HG03354 (cell line): ENCODE results near the gene DHCR7.

ENCODE experiments used
- ATAC-seq: cut with Tn5 transposase; IDR thresholded peaks from one replicate; pipeline ENCODE4 v1.9.1; 2021; ENCODE audit warnings: mild to moderate bottlenecking; ENCODE audit not compliant: unreplicated experiment, poor library complexity, severe bottlenecking

Gene DHCR7

GRCh38 chr11:71391796-71392195, 56.4 kb downstream of the DHCR7 start:
- no peak for ATAC-seq

GRCh38 chr11:71391352-71391751, 56.8 kb downstream of the DHCR7 start:
- ATAC-seq = no peak

DNA sequence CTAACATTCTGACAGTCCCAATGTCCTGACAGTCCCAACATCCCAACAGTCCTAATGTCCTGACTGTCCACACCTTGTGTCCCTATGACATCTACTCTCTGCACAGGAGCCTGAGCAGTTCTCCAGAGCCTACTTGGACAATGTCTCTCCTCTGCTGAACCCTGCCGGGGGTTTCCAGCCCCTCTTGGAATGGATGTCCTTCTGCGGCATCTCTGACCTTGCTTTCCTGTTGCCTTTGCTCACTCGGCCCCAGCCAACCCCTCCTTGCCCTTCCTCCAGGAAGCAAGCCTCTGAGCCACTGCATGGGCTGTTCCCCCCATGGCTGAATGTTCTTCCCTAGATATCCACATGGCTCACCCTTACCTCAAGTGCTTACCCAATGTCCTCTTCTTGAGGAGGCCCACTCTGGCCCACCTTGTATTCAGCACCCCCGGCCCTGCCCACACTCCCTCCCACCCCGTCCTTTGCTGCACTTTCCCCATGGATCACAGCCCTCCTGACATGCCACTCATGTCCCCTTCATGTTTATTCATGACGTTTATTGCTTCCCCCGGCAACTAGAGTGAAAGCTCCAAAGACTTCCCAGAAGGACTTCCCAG, 59.5 kb downstream of the DHCR7 start:
- ATAC-seq = no peak

DNA sequence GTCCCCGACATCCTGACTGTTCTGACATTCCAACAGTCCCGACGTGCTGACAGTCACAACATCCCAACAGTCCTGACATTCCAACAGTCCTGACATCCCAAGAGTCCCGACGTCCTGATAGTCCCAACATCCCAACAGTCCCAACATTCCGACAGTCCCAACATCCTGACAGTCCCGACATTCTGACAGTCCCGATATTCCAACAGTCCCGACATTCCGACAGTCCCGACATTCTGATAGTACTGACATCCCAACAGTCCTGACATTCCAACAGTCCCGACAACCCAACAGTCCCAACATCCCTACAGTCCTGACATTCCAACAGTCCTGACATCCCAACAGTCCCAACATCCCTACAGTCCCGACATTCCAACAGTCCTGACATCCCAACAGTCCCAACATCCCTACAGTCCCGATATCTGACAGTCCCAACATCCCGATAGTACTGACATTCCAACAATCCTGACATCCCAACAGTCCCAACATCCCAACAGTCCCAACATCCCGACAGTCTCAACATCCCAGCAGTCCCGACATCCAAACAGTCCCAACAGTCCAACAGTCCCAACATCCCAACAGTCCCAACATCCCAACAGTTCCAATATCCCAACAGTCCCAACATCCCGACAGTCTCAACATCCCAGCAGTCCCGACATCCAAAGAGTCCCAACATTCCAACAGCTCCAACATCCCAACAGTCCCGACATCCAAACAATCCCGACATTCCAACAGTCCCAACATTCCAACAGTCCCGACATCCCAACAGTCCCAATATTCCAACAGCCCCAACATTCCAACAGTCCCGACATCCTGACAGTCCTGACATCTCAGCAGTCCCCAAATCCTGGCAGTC, 60.2 kb downstream of the DHCR7 start:
- no peak for ATAC-seq

- ATAC-seq = no peak
Observed at GRCh38 chr11:71387200-71387599, 61.0 kb downstream of the DHCR7 start.

GRCh38 chr11:71386202-71386601, 62.0 kb downstream of the DHCR7 start:
- no peak for ATAC-seq

DNA sequence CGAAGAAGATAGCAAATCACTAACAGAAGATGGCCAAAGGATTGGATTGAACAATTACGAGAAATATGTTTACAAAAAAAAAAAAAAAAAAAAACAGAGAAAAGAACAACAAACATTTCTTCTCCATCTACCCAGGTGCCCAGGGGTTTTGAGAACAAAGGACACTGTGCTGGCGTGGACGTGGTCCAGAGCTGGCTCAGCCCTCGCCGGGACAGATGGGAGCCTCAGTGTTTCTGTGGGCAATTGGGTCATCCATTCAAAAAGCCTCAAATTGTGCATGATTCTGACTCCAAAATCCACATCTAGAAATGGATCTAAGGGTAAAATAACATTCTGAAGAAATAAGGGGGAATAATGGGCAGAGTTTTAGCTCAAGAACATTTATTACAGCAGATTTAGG, 63.1 kb downstream of the DHCR7 start:
- no peak for ATAC-seq

DNA sequence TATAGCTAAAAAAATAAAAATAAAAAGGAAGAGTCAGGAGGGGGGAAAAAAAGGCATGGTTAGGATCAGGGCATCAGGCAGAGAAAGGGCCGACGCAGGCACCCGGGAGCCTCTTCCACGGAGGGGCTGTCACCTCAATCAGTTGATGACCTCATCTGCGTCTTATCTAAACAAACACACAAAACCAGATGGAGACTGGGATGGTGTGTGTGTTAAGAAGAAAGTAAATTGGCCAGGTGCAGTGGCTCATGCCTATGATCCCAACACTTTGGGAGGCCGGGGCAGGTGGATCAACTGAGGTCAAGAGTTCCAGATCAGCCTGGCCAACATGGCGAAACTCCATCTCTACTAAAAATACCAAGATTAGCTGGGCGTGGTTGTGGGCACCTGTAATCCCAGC, 63.6 kb downstream of the DHCR7 start:
- ATAC-seq = no peak
